Embryonic facial prominence (tissue), 1 donor: ENCODE data around the gene SERTAD1.

Experiments
- DNase-seq: peaks from one replicate; pipeline ENCODE4 v3.0.0-alpha.2; 2016; ENCODE audit errors: extremely low spot score

Gene SERTAD1

DNA sequence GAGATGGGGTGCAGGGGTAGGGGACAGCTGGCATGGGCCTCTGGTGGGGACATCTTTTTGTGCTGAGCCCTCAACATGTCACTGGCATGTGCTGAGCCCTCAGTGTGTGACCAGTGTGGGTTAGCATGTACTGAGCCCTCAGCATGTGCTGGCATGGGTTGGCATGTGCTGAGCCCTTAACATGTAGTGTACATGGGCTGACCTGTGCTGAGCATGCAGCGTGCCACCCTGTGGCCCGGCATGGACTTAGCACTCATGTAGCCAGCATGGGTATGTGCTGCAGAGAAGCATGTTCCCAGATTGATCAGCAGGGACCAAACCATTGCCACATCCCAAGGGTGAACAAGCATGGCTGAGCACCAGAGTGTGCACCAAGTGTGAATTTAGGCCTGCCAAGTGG lies 47.3 kb downstream of the SERTAD1 start:
- no peak for DNase-seq

- no peak for DNase-seq
Measured at GRCh38 chr19:40377876-40378385, 47.9 kb downstream of the SERTAD1 start.

- DNase-seq: no peak
Measured at GRCh38 chr19:40376286-40376862, 49.4 kb downstream of the SERTAD1 start.

GRCh38 chr19:40374084-40374483 lies 51.7 kb downstream of the SERTAD1 start:
- no peak for DNase-seq

DNA sequence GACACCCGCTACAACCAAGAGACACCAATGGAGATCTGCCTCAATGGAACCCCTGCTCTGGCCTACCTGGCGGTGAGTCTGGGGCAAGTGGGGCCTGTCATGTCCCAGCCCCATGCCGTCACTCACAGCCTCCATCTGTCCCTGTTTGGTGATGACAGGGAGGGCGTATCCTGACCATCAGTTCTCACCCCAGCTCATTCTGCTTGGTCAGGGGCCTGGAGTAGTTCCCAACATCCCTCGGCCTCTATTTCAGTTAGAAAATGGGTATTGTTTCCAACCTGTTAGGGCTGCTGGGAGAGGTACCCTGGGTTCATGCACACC lies 54.0 kb downstream of the SERTAD1 start:
- no peak for DNase-seq
